ENCODE results near the gene AANAT.
A peak's percentile ranks its signal among the peaks of the same experiment; 100 is the strongest.

Gene AANAT

GRCh38 chr17:76471498-76472257 is 4.3 kb downstream of the AANAT start:
- TF ChIP-seq CTCF (IDR thresholded peaks at IDR 0.05) = no peak

GRCh38 chr17:76472258-76472645 is 4.8 kb downstream of the AANAT start:
- TF ChIP-seq CTCF (IDR thresholded peaks at IDR 0.05) = no peak

- TF ChIP-seq CTCF (IDR thresholded peaks at IDR 0.05) = no peak
Measured at GRCh38 chr17:76472726-76473125, 5.3 kb downstream of the AANAT start.

GRCh38 chr17:76473541-76473985 is 6.2 kb downstream of the AANAT start:
- peak; percentile 32; the same call in 1 of the 2 replicates for TF ChIP-seq CTCF (IDR thresholded peaks at IDR 0.05)

- TF ChIP-seq CTCF (IDR thresholded peaks at IDR 0.05) = no peak
Measured at GRCh38 chr17:76474238-76474637, 6.8 kb downstream of the AANAT start.

- no peak for TF ChIP-seq CTCF (IDR thresholded peaks at IDR 0.05)
Measured at GRCh38 chr17:76474894-76475293, 7.5 kb downstream of the AANAT start.

- no peak for TF ChIP-seq CTCF (IDR thresholded peaks at IDR 0.05)
Measured at GRCh38 chr17:76475302-76475701, 7.9 kb downstream of the AANAT start.

GRCh38 chr17:76476736-76477135 is 9.3 kb downstream of the AANAT start:
- no peak for TF ChIP-seq CTCF (IDR thresholded peaks at IDR 0.05)

Measured in LNCAP (cell line).